Psoas muscle (tissue), 8 donors: ENCODE data around the gene RHEX. TPM values are rescaled to one million over a fixed set of nuclear protein-coding genes. Genes with fewer than 3 reads are reported as not detected.
A peak's percentile ranks its signal among the peaks of the same experiment; 100 is the strongest.

Source experiments
- ATAC-seq, 4 donors: fragments of 200-7000 bp; cut with Tn5 transposase; one replicate each; pipeline ENCODE4 v1.9.1; 2020; ENCODE audit warnings: moderate library complexity in 3 of 4, mild to moderate bottlenecking in 2 of 4
- DNase-seq, 2 donors: peaks; one replicate each; pipeline ENCODE4 v3.0.0-alpha.2; 2020
- H3K27ac ChIP-seq: fragments of 200-600 bp; one replicate; pipeline ENCODE4 v1.8.0; 2022
- H3K27me3 ChIP-seq, 3 donors: fragments of 200-600 bp in 1 of 3; one replicate each; pipeline versions ENCODE4 v1.6.1 to v1.8.0; 2013 to 2022; ENCODE audit warnings: low read length in 2 of 3, mild to moderate bottlenecking in 2 of 3, moderate library complexity in 1 of 3; ENCODE audit not compliant: insufficient read depth in 3 of 3
- H3K36me3 ChIP-seq, 2 donors: fragments of 200-600 bp in 1 of 2; one replicate each; pipeline versions ENCODE4 v1.6.1 to v1.8.0; 2013 to 2022; ENCODE audit warnings: low read depth in 1 of 2, mild to moderate bottlenecking in 1 of 2, moderate library complexity in 1 of 2; ENCODE audit not compliant: insufficient read depth in 1 of 2
- H3K4me1 ChIP-seq: fragments of 200-600 bp; one replicate; pipeline ENCODE4 v1.8.0; 2022
- H3K4me3 ChIP-seq: fragments of 200-600 bp; one replicate; pipeline ENCODE4 v1.8.0; 2022; ENCODE audit warnings: mild to moderate bottlenecking
- H3K9me3 ChIP-seq: fragments of 200-600 bp; one replicate; pipeline ENCODE4 v1.8.0; 2022
- CTCF ChIP-seq: fragments of 200-600 bp; IDR thresholded peaks from one replicate; pipeline ENCODE4 v1.8.0; 2022; ENCODE audit warnings: antibody characterized with exemption
- WGBS, 3 donors: extraction: QIAGEN DNeasy Blood & Tissue Kit; methylation state at CpG; one replicate each; pipeline versions ENCODE4 v1.1.6 to v1.1.7; 2013; 5-methylcytosine and 5-hydroxymethylcytosine counted together
- intact Hi-C, 2 donors: fragments of 100-400 bp; cut with DNase I; formaldehyde crosslinking; loops; one replicate each; pipeline versions ENCODE4 v1.11.0 to v1.14.2; 2022
- polyA plus RNA-seq, 3 donors: library from polyadenylated mRNA; stranded (reverse); fragments of 200-250 nt; gene quantifications; one replicate each; pipeline ENCODE4 v1.2.3, GENCODE V29; 2013
- total RNA-seq, 4 donors: library from RNA; stranded (reverse); fragmentation: NEBNext Ultra II Directional in 2 of 4; extraction: Animal tissue kit (Norgen Biotek cat#: 25700) in 2 of 4; gene quantifications; one replicate each; pipeline versions ENCODE4 v1.2.1 to v1.2.4, GENCODE V29; 2021 to 2023
- donor health status: healthy with polysubstance abuse.
- donor health status: DM: no; HTN: no; CAD: no; lungs with moderate emphysema.
- donor health status: Bipolar disorder and iron deficiency.
- donor health status: healthy.
- donor health status: DM: yes; HTN: yes; CAD: no.
- donor health status: DM: no; HTN: no; CAD: no.
- donor health status: DM: no; HTN: no; CAD: no.
- donor health status: DM: yes; HTN: yes; CAD: no.

RHEX gene
- total and polyA plus RNA-seq, 7 donors, result 0.13 to 0.95 (median 0.40) TPM; not detected in 1

DNA sequence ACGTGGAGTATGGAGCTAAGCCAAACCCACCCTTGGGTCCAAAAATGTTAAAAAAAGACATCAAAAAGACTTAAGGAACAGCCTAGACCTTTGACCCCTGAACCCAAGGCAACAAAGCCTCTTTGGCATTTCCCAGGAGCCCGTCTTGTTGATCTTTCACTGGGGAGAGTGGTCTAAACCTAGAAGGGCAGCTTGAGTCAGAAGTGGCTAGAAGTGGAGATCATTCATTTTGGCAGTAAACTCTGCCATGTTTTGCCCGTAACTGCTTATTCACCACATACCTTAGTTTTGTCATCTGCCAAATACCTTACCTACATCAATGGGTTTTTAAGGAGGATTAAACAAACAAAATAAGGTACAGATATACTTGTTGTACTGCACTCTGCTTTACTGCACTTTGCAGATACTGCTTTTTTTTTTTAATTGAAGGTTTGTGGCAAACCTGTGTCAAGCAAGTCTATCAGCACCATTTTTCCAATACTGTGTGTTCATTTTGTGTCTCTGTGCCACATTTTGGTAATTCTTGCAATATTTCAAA is 27.6 kb upstream of the RHEX start:
- ATAC-seq, result no peak

GRCh38 chr1:206029484-206029883 is 23.5 kb upstream of the RHEX start:
- WGBS, 3 donors, result 18 to 33% (median 18%) methylated on average over 4 of the region's 4 CpGs
- TF ChIP-seq CTCF, result no peak
- intact Hi-C loops, result no loop called here

More for the DNA sequence above, 27.6 kb upstream of the RHEX start:
- no peak for DNase-seq
- H3K4me1 ChIP-seq, result no peaks in the 10 kb centered on the region
- no peak overlapping the region for H3K4me3 ChIP-seq
- H3K27ac ChIP-seq, result no peak overlapping the region
- no peaks in the 10 kb centered on the region for H3K36me3 ChIP-seq
- TF ChIP-seq CTCF, result no peak
- 71 to 79% (median 79%) methylated on average over 3 of the region's 3 CpGs for WGBS, 3 donors
- intact Hi-C loops, result no loop called here
- H3K9me3 ChIP-seq, result no peaks in the 10 kb centered on the region
- no peaks in the 10 kb centered on the region for H3K27me3 ChIP-seq

GRCh38 chr1:206030191-206030590 is 22.8 kb upstream of the RHEX start:
- Histone ChIP-seq H3K27ac (no peak overlapping the region), H3K9me3 (no peaks in the 10 kb centered on the region), H3K4me1 (no peaks in the 10 kb centered on the region), H3K4me3 (no peak overlapping the region), H3K36me3 (no peaks in the 10 kb centered on the region), H3K27me3 (no peaks in the 10 kb centered on the region)
- DNase-seq (no peak), ATAC-seq (no peak)
- intact Hi-C loops, result loop anchor here in 1 of 2 donors (5.0 kb wide), 1 partner anchor 77 kb away; no protein-coding TSS in a partner anchor
- TF ChIP-seq CTCF, result no peak
- 75 to 79% (median 77%) methylated on average over 4 of the region's 4 CpGs for WGBS, 3 donors

More at GRCh38 chr1:206029484-206029883, 23.5 kb upstream of the RHEX start:
- no peaks in the 10 kb centered on the region for H3K36me3 ChIP-seq
- H3K4me3 ChIP-seq, result no peak overlapping the region
- peak in 2 of 4 donors; percentile 54 to 64 for ATAC-seq
- H3K27ac ChIP-seq, result no peak overlapping the region
- H3K27me3 ChIP-seq, result no peaks in the 10 kb centered on the region
- H3K4me1 ChIP-seq, result no peaks in the 10 kb centered on the region
- H3K9me3 ChIP-seq, result no peaks in the 10 kb centered on the region
- peak; percentile 69 to 77 for DNase-seq

DNA sequence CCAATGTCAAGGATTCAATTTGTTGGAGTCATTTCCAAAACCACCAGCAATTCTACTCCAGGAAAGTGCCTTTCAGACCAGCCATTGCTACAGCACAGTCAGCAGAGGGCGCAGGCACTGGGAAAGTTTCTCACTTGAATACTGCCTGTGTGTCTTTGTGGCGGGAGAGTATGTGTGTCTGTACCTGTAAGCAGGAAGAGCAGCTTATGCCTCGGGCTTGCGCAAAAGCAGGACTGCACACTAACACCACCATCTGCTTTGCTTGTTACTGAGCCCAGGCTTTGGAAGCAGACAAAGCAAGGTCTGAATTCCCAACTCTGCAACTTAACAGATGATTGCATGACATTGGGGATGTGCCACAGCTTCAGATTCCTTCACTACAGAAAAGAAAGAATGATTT is 22.3 kb upstream of the RHEX start:
- intact Hi-C loops, result loop anchor here in 1 of 2 donors (5.0 kb wide), 1 partner anchor 77 kb away; no protein-coding TSS in a partner anchor
- TF ChIP-seq CTCF, result peak; percentile 66
- H3K4me1 ChIP-seq, result no peaks in the 10 kb centered on the region
- 10 to 18% (median 10%) methylated on average over 4 of the region's 4 CpGs for WGBS, 3 donors
- DNase-seq, result peak in 1 of 2 donors; percentile 37
- H3K4me3 ChIP-seq, result no peak overlapping the region
- H3K27ac ChIP-seq, result no peak overlapping the region
- ATAC-seq, result peak; percentile 66 to 80 (median 68)
- no peaks in the 10 kb centered on the region for H3K36me3 ChIP-seq
- no peaks in the 10 kb centered on the region for H3K9me3 ChIP-seq
- H3K27me3 ChIP-seq, result no peaks in the 10 kb centered on the region
